Subcutaneous abdominal adipose tissue (tissue), 5 donors: Measurements from ENCODE around the gene CLOCK.

Experiments
- H3K27ac ChIP-seq: one replicate; pipeline ENCODE4 v1.7.0; 2013; ENCODE audit warnings: low read depth, mild to moderate bottlenecking, inconsistent platforms, low read length, moderate library complexity
- H3K27me3 ChIP-seq, 5 donors: one replicate each; pipeline ENCODE4 v1.7.0; 2013; ENCODE audit warnings: low read length in 5 of 5, inconsistent platforms in 1 of 5; ENCODE audit not compliant: control insufficient read depth in 5 of 5, insufficient read depth in 4 of 5
- H3K36me3 ChIP-seq, 5 donors: one replicate each; pipeline ENCODE4 v1.7.0; 2013; ENCODE audit warnings: low read length in 5 of 5; ENCODE audit not compliant: control insufficient read depth in 5 of 5, insufficient read depth in 5 of 5
- H3K4me1 ChIP-seq, 5 donors: one replicate each; pipeline ENCODE4 v1.7.0; 2013; ENCODE audit warnings: low read length in 5 of 5, mild to moderate bottlenecking in 3 of 5, moderate library complexity in 1 of 5; ENCODE audit not compliant: control insufficient read depth in 5 of 5, insufficient read depth in 5 of 5
- H3K4me3 ChIP-seq, 5 donors: one replicate each; pipeline ENCODE4 v1.7.0; 2013; ENCODE audit warnings: low read length in 5 of 5, low read depth in 1 of 5
- H3K9ac ChIP-seq, 5 donors: one replicate each; pipeline ENCODE4 v1.7.0; 2013; ENCODE audit warnings: low read length in 5 of 5, mild to moderate bottlenecking in 4 of 5, moderate library complexity in 3 of 5
- H3K9me3 ChIP-seq, 5 donors: one replicate each; pipeline ENCODE4 v1.7.0; 2013; ENCODE audit warnings: low read length in 5 of 5; ENCODE audit not compliant: control insufficient read depth in 5 of 5
- donor health status: healthy.
- donor health status: healthy.
- donor health status: healthy.
- donor health status: healthy.
- donor health status: healthy.

CLOCK gene

GRCh38 chr4:55543858-55544257 lies 2.9 kb downstream of the CLOCK start:
- H3K36me3 ChIP-seq, result peaks cover 0 to 2% (median 0%) of the 10 kb centered on the region in 5 donors
- no peaks in the 10 kb centered on the region for H3K9me3 ChIP-seq
- H3K9ac ChIP-seq, result no peak overlapping the region
- H3K4me3 ChIP-seq, result no peak overlapping the region
- peaks cover 0 to 26% (median 18%) of the 10 kb centered on the region in 5 donors for H3K4me1 ChIP-seq
- no peak overlapping the region for H3K27ac ChIP-seq
- no peaks in the 10 kb centered on the region for H3K27me3 ChIP-seq

GRCh38 chr4:55540271-55540670 lies 6.4 kb downstream of the CLOCK start:
- Histone ChIP-seq H3K27ac (no peak overlapping the region), H3K9ac (no peak overlapping the region), H3K4me3 (no peak overlapping the region), H3K4me1 (peaks cover 0 to 15% (median 8%) of the 10 kb centered on the region in 5 donors), H3K27me3 (no peaks in the 10 kb centered on the region), H3K36me3 (peaks cover 0 to 2% (median 0%) of the 10 kb centered on the region in 5 donors), H3K9me3 (no peaks in the 10 kb centered on the region)

- no peaks in the 10 kb centered on the region for H3K27me3 ChIP-seq
- H3K36me3 ChIP-seq, result peaks cover 0 to 2% (median 0%) of the 10 kb centered on the region in 5 donors
- peaks cover 0 to 9% (median 2%) of the 10 kb centered on the region in 5 donors for H3K4me1 ChIP-seq
- H3K9me3 ChIP-seq, result no peaks in the 10 kb centered on the region
- H3K9ac ChIP-seq, result no peak overlapping the region
- no peak overlapping the region for H3K4me3 ChIP-seq
- no peak overlapping the region for H3K27ac ChIP-seq
Measured at GRCh38 chr4:55539658-55540057, 7.1 kb downstream of the CLOCK start.

GRCh38 chr4:55538531-55538930 lies 8.2 kb downstream of the CLOCK start:
- Histone ChIP-seq H3K27ac (no peak overlapping the region), H3K9ac (no peak overlapping the region), H3K27me3 (no peaks in the 10 kb centered on the region), H3K9me3 (no peaks in the 10 kb centered on the region), H3K4me3 (no peak overlapping the region), H3K4me1 (peaks cover 0 to 4% (median 0%) of the 10 kb centered on the region in 5 donors), H3K36me3 (peaks cover 0 to 2% (median 0%) of the 10 kb centered on the region in 5 donors)

- Histone ChIP-seq H3K27me3 (no peaks in the 10 kb centered on the region), H3K27ac (no peak overlapping the region), H3K4me3 (no peak overlapping the region), H3K9me3 (peaks cover 0 to 4% (median 0%) of the 10 kb centered on the region in 5 donors), H3K4me1 (no peaks in the 10 kb centered on the region), H3K9ac (no peak overlapping the region), H3K36me3 (no peaks in the 10 kb centered on the region)
Measured at GRCh38 chr4:55534306-55534705, 12.4 kb downstream of the CLOCK start.

GRCh38 chr4:55530691-55531090 lies 16.0 kb downstream of the CLOCK start:
- Histone ChIP-seq H3K27ac (no peak overlapping the region), H3K4me1 (peaks cover 0 to 7% (median 0%) of the 10 kb centered on the region in 5 donors), H3K27me3 (no peaks in the 10 kb centered on the region), H3K36me3 (no peaks in the 10 kb centered on the region), H3K9ac (no peak overlapping the region), H3K4me3 (no peak overlapping the region), H3K9me3 (peaks cover 0 to 4% (median 0%) of the 10 kb centered on the region in 5 donors)

GRCh38 chr4:55530167-55530566 lies 16.5 kb downstream of the CLOCK start:
- no peak overlapping the region for H3K27ac ChIP-seq
- H3K36me3 ChIP-seq, result no peaks in the 10 kb centered on the region
- peaks cover 0 to 4% (median 0%) of the 10 kb centered on the region in 5 donors for H3K9me3 ChIP-seq
- no peak overlapping the region for H3K4me3 ChIP-seq
- H3K27me3 ChIP-seq, result no peaks in the 10 kb centered on the region
- H3K4me1 ChIP-seq, result peaks cover 0 to 8% (median 0%) of the 10 kb centered on the region in 5 donors
- no peak overlapping the region for H3K9ac ChIP-seq

GRCh38 chr4:55528491-55528890 lies 18.2 kb downstream of the CLOCK start:
- Histone ChIP-seq H3K9ac (no peak overlapping the region), H3K4me1 (peaks cover 0 to 10% (median 0%) of the 10 kb centered on the region in 5 donors), H3K27ac (no peak overlapping the region), H3K36me3 (no peaks in the 10 kb centered on the region), H3K4me3 (no peak overlapping the region), H3K9me3 (peaks cover 0 to 4% (median 0%) of the 10 kb centered on the region in 5 donors), H3K27me3 (no peaks in the 10 kb centered on the region)

GRCh38 chr4:55524844-55525571 lies 21.7 kb downstream of the CLOCK start:
- Histone ChIP-seq H3K4me3 (no peak overlapping the region), H3K9ac (no peak overlapping the region), H3K36me3 (no peaks in the 10 kb centered on the region), H3K27me3 (no peaks in the 10 kb centered on the region), H3K9me3 (no peaks in the 10 kb centered on the region), H3K4me1 (peaks cover 0 to 10% (median 0%) of the 10 kb centered on the region in 5 donors), H3K27ac (no peak overlapping the region)

- Histone ChIP-seq H3K27me3 (no peaks in the 10 kb centered on the region), H3K4me3 (no peak overlapping the region), H3K27ac (no peak overlapping the region), H3K4me1 (no peaks in the 10 kb centered on the region), H3K9me3 (no peaks in the 10 kb centered on the region), H3K9ac (no peak overlapping the region), H3K36me3 (no peaks in the 10 kb centered on the region)
Measured at GRCh38 chr4:55518442-55518841, 28.3 kb downstream of the CLOCK start.
